ENCODE measurements around the gene TEAD1. TPM values are rescaled to one million over a fixed set of nuclear protein-coding genes. Genes with fewer than 3 reads are reported as not detected.

Gene TEAD1
- total and polyA plus RNA-seq, 7 donors = 3.2 to 200 (median 155) TPM

DNA sequence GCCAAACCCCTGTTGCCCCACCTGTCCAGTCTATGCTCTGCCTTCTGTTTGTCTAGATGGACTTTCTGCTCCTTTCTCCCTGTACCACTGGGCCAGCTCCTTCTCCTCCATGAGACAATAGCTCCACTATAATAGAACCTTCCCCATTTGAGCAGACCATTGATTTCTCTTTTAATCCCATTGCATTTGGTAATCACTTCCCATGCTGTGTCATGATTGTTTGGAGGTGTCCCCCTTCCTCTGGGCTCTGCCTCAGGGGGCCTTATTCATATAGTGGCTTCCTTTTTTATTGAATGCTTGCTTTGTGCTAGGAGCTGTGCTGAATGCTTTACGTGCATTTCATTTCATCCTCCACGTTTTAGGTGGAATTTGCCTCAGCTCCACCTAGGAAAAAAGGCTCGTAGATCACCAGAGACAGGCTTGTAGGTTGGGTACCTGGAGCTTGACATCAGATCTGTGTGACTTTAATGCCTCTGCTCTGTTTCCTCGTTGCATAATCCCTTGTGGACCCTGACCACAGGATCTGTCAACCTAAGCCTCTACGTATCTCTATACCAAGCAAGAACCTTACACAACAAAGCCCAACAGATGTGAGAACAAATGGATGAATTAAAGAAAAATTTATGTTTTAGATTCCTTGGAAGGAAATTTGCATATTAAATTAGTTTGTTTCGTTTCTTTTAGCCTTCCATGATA is 228.7 kb downstream of the TEAD1 start:
- H3K4me1 ChIP-seq = peaks cover 0 to 30% (median 16%) of the 10 kb centered on the region in 4 donors
- H3K27me3 ChIP-seq = no peaks in the 10 kb centered on the region
- no peaks in the 10 kb centered on the region for H3K9me3 ChIP-seq
- intact Hi-C loops (cut with DNase I) = no loop called here
- H3K4me3 ChIP-seq = no peak overlapping the region
- H3K27ac ChIP-seq = no peak overlapping the region
- H3K36me3 ChIP-seq = peaks cover 0 to 37% (median 13%) of the 10 kb centered on the region in 4 donors
- TF ChIP-seq EP300 (IDR thresholded peaks at IDR 0.05) (no peak), POLR2A (IDR thresholded peaks at IDR 0.05) (no peak), POLR2AphosphoS5 (IDR thresholded peaks at IDR 0.05) (no peak)
- TF ChIP-seq, protein P1, sequence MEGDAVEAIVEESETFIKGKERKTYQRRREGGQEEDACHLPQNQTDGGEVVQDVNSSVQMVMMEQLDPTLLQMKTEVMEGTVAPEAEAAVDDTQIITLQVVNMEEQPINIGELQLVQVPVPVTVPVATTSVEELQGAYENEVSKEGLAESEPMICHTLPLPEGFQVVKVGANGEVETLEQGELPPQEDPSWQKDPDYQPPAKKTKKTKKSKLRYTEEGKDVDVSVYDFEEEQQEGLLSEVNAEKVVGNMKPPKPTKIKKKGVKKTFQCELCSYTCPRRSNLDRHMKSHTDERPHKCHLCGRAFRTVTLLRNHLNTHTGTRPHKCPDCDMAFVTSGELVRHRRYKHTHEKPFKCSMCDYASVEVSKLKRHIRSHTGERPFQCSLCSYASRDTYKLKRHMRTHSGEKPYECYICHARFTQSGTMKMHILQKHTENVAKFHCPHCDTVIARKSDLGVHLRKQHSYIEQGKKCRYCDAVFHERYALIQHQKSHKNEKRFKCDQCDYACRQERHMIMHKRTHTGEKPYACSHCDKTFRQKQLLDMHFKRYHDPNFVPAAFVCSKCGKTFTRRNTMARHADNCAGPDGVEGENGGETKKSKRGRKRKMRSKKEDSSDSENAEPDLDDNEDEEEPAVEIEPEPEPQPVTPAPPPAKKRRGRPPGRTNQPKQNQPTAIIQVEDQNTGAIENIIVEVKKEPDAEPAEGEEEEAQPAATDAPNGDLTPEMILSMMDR (IDR thresholded peaks at IDR 0.05) = no peak
- 84 to 90% methylated on average over 6 of the region's 6 CpGs for whole genome bisulfite sequencing, 2 donors
- DNase-seq = no peak

DNA sequence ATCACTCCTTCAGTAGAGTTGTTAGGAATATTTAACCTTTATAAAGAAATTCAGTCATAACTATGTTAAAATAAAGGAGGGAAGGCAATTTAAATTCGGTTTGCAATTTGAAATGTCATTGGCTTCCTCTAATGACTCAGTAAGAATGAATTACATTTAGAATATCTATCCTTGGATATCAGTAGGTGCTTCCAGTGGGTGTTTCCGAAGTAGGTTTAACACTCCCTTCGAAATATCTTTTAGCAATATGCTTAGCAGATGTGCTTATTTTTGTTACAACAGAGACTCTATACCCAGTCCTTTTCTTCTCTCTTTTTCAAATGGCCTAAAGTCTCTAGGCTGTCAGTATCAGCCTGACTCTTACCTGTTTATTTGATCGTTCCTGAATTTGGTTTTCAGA is 231.2 kb downstream of the TEAD1 start:
- Histone ChIP-seq H3K4me3 (no peak overlapping the region), H3K36me3 (peaks cover 0 to 41% (median 15%) of the 10 kb centered on the region in 4 donors), H3K9me3 (no peaks in the 10 kb centered on the region), H3K4me1 (peaks cover 0 to 13% (median 8%) of the 10 kb centered on the region in 4 donors), H3K27ac (no peak overlapping the region), H3K27me3 (no peaks in the 10 kb centered on the region)
- TF ChIP-seq POLR2A (IDR thresholded peaks at IDR 0.05) (no peak), EP300 (IDR thresholded peaks at IDR 0.05) (no peak), POLR2AphosphoS5 (IDR thresholded peaks at IDR 0.05) (no peak)
- TF ChIP-seq, protein P1 (IDR thresholded peaks at IDR 0.05) = no peak
- intact Hi-C loops (cut with DNase I) = no loop called here
- 91 to 96% methylated on average over 4 of the region's 4 CpGs for WGBS, 2 donors
- no peak for DNase-seq

DNA sequence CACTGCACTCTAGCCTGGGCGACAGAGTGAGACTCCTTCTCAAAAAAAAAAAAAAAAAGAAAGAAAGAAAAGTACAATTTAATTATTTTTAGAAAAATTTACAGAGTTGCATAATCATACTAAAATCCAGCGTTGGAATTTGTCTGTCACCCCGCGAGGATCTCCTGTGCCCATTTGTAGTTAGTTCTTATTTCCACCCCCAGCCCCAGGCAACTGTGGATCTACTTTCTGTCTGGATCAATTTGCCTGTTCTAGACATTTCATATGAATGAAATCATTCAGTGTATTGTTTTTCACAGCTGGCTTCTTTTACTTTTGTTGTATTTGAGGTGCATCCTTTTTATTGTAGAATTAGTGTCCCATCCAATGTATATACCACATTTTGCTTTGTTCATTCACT is 232.3 kb downstream of the TEAD1 start:
- H3K4me3 ChIP-seq = no peak overlapping the region
- peaks cover 0 to 41% (median 15%) of the 10 kb centered on the region in 4 donors for H3K36me3 ChIP-seq
- no peak for DNase-seq
- no peaks in the 10 kb centered on the region for H3K9me3 ChIP-seq
- WGBS, 2 donors = 96 to 98% methylated on average over 4 of the region's 4 CpGs
- peaks cover 0 to 3% (median 0%) of the 10 kb centered on the region in 4 donors for H3K4me1 ChIP-seq
- H3K27ac ChIP-seq = no peak overlapping the region
- TF ChIP-seq POLR2AphosphoS5 (IDR thresholded peaks at IDR 0.05) (no peak), EP300 (IDR thresholded peaks at IDR 0.05) (no peak), POLR2A (IDR thresholded peaks at IDR 0.05) (no peak)
- TF ChIP-seq, protein P1 (IDR thresholded peaks at IDR 0.05) = no peak
- H3K27me3 ChIP-seq = no peaks in the 10 kb centered on the region
- intact Hi-C loops (cut with DNase I) = no loop called here

DNA sequence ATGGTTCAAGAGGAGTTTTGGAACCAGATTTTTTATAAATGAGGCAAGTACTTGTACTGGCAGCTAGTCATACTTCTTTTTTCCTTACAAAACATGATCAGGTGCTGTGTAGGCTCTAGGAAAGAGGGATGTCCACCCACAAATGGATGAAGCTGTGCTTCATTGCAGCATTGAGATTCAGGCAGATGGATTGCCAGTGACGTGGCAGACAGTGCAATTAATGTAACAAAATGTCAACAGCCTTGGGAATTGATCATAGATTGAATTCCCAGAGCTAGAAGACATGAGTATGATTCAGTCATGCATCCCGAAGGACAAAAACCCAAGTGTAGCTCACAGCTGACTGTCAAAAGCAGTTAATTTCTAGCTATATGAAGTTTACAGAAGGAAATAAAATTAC is 235.7 kb downstream of the TEAD1 start:
- no peak overlapping the region for H3K4me3 ChIP-seq
- TF ChIP-seq EP300 (IDR thresholded peaks at IDR 0.05) = no peak
- TF ChIP-seq POLR2AphosphoS5 (IDR thresholded peaks at IDR 0.05) = no peak
- TF ChIP-seq, protein P1 (IDR thresholded peaks at IDR 0.05) = no peak
- no peak for TF ChIP-seq POLR2A (IDR thresholded peaks at IDR 0.05)
- no peaks in the 10 kb centered on the region for H3K27me3 ChIP-seq
- 81 to 82% methylated on average over 2 of the region's 2 CpGs for WGBS, 2 donors
- H3K4me1 ChIP-seq = peaks cover 0 to 9% (median 8%) of the 10 kb centered on the region in 4 donors
- H3K27ac ChIP-seq = no peak overlapping the region
- H3K9me3 ChIP-seq = no peaks in the 10 kb centered on the region
- no peak for DNase-seq
- intact Hi-C loops (cut with DNase I) = no loop called here
- H3K36me3 ChIP-seq = peaks cover 0 to 15% (median 3%) of the 10 kb centered on the region in 4 donors
